Activated B cell treated with CpG ODN at 0.5 μM for 24 hours (primary cell): ENCODE data around the gene SKI. TPM values are rescaled to one million over a fixed set of nuclear protein-coding genes. Genes with fewer than 3 reads are reported as not detected.

Source experiments
- ATAC-seq: fragments of 200-7000 bp; cut with Tn5 transposase; one replicate; pipeline ENCODE4 v1.10.0; 2021; ENCODE audit warnings: low read depth, mild to moderate bottlenecking, moderate library complexity
- CTCF ChIA-PET: fragments of 350-600 bp; sonication (Branson Sonifier 250); formaldehyde crosslinking; loops from one replicate; lab custom pipeline; 2021; ENCODE audit warnings: antibody characterized with exemption; lab: Charles Lee
- POLR2A ChIA-PET: fragments of 350-600 bp; sonication (Branson Sonifier 250); formaldehyde crosslinking; loops from one replicate; lab custom pipeline; 2021; ENCODE audit warnings: antibody characterized with exemption; lab: Charles Lee
- DNase-seq: peaks from one replicate; pipeline ENCODE4 v3.0.0; 2022
- H3K27ac Mint-ChIP-seq: one replicate; pipeline ENCODE4 v1.8.0; 2020; ENCODE audit warnings: mixed read lengths
- H3K27me3 Mint-ChIP-seq: one replicate; pipeline ENCODE4 v1.8.0; 2021; ENCODE audit warnings: mixed read lengths
- H3K36me3 Mint-ChIP-seq: one replicate; pipeline ENCODE4 v1.8.0; 2021; ENCODE audit warnings: low read depth, mixed read lengths
- H3K4me1 Mint-ChIP-seq: one replicate; pipeline ENCODE4 v1.8.0; 2021; ENCODE audit warnings: mixed read lengths
- H3K4me3 Mint-ChIP-seq: one replicate; pipeline ENCODE4 v1.8.0; 2020; ENCODE audit warnings: mild to moderate bottlenecking, mixed read lengths
- H3K9me3 Mint-ChIP-seq: one replicate; pipeline ENCODE4 v1.8.0; 2020; ENCODE audit warnings: mixed read lengths
- intact Hi-C: fragments of 100-400 bp; cut with micrococcal nuclease; formaldehyde crosslinking; loops from one replicate; pipeline ENCODE4 v1.15.1; 2024
- total RNA-seq: library from RNA; stranded (reverse); gene quantifications from 2 replicates; pipeline ENCODE4 v1.2.3, GENCODE V29; 2022
- TF ChIP-seq, protein P1 (sequence below): fragments of 200-600 bp; IDR thresholded peaks from one replicate; pipeline ENCODE4 v1.8.0; 2022; ENCODE audit warnings: antibody characterized with exemption, mild to moderate bottlenecking

Gene SKI
- total RNA-seq, 1 donor from 2014 or later = 37.6 TPM

- ChIA-PET POLR2A (interaction anchor here (0.9 to 2.3 kb wide), 3 partner anchors 9 to 97 kb away, joined by 3 to 9 read pairs (median 4); no protein-coding TSS in a partner anchor), CTCF (no interaction called here)
- no peaks in the 10 kb centered on the region for H3K9me3 Mint-ChIP-seq
- H3K4me1 Mint-ChIP-seq = peaks cover 27% of the 10 kb centered on the region
- H3K36me3 Mint-ChIP-seq = peaks cover 50% of the 10 kb centered on the region
- ATAC-seq (no peak), DNase-seq (no peak)
- no peaks in the 10 kb centered on the region for H3K27me3 Mint-ChIP-seq
- no peak overlapping the region for H3K27ac Mint-ChIP-seq
- TF ChIP-seq, protein P1, sequence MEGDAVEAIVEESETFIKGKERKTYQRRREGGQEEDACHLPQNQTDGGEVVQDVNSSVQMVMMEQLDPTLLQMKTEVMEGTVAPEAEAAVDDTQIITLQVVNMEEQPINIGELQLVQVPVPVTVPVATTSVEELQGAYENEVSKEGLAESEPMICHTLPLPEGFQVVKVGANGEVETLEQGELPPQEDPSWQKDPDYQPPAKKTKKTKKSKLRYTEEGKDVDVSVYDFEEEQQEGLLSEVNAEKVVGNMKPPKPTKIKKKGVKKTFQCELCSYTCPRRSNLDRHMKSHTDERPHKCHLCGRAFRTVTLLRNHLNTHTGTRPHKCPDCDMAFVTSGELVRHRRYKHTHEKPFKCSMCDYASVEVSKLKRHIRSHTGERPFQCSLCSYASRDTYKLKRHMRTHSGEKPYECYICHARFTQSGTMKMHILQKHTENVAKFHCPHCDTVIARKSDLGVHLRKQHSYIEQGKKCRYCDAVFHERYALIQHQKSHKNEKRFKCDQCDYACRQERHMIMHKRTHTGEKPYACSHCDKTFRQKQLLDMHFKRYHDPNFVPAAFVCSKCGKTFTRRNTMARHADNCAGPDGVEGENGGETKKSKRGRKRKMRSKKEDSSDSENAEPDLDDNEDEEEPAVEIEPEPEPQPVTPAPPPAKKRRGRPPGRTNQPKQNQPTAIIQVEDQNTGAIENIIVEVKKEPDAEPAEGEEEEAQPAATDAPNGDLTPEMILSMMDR = no peak
- no peak overlapping the region for H3K4me3 Mint-ChIP-seq
- intact Hi-C loops = no loop called here
These were observed 78.2 kb downstream of the SKI start for GRCh38 chr1:2306151-2306978.

- Mint-ChIP-seq H3K4me3 (no peak overlapping the region), H3K4me1 (peaks cover 27% of the 10 kb centered on the region), H3K27ac (no peak overlapping the region), H3K36me3 (peaks cover 50% of the 10 kb centered on the region), H3K27me3 (no peaks in the 10 kb centered on the region), H3K9me3 (no peaks in the 10 kb centered on the region)
- CTCF ChIA-PET = no interaction called here
- TF ChIP-seq, protein P1 = no peak
- intact Hi-C loops = no loop called here
- DNase-seq (no peak), ATAC-seq (no peak)
- POLR2A ChIA-PET = interaction anchor here (0.9 to 2.3 kb wide), 3 partner anchors 8 to 97 kb away, joined by 3 to 9 read pairs (median 4); no protein-coding TSS in a partner anchor
These were observed 79.0 kb downstream of the SKI start for GRCh38 chr1:2307064-2307605.

DNA sequence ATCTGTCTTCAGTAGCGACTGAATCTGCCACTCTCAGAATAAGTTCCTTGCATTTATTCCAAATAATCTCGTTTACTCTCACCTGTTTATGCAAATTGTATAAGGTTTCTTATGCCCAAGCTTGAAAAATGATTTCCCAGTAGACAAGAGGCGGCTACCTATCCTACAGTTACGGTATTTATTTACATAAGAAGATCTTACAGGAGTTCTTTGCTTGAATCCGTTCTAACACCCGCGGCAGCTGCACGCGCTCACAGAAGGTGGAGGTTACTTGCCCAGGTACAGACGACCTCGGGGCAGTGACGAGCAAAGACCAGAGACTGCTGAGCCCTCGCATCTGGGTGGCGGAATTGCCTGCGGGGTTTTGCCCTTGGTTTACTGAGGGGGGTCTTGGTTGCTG is 79.9 kb downstream of the SKI start:
- ATAC-seq = no peak
- peaks cover 27% of the 10 kb centered on the region for H3K4me1 Mint-ChIP-seq
- ChIA-PET POLR2A (interaction anchor here (2.3 kb wide), 1 partner anchor 79 kb away, joined by 9 read pairs; no protein-coding TSS in a partner anchor), CTCF (no interaction called here)
- peaks cover 50% of the 10 kb centered on the region for H3K36me3 Mint-ChIP-seq
- intact Hi-C loops = no loop called here
- TF ChIP-seq, protein P1 = no peak
- H3K4me3 Mint-ChIP-seq = no peak overlapping the region
- no peak for DNase-seq
- H3K9me3 Mint-ChIP-seq = no peaks in the 10 kb centered on the region
- H3K27me3 Mint-ChIP-seq = no peaks in the 10 kb centered on the region
- peak overlapping the region; percentile 8 for H3K27ac Mint-ChIP-seq

DNA sequence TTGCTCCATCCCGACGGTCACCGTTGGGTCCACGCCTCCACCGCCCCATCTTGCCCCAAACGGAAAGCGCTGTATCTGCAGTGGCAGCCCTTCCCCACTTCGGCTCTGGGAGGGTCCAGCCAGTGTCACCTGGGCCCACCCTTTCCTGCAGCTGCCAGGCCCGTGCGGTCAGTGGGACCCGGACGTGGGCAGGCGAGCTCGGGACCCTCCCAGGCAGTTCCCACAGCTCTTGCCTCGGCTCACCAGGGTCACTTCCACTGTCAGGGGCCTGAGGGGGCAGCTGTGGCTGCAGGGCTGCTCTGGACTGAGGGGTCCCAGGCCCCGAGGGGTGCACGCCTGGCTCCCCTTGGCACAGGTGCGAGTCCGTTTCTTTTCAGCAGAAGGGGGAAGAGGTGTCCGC is 80.7 kb downstream of the SKI start:
- ChIA-PET CTCF (no interaction called here), POLR2A (no interaction called here)
- ATAC-seq (no peak), DNase-seq (no peak)
- H3K4me3 Mint-ChIP-seq = no peak overlapping the region
- H3K27ac Mint-ChIP-seq = no peak overlapping the region
- H3K36me3 Mint-ChIP-seq = peaks cover 42% of the 10 kb centered on the region
- TF ChIP-seq, protein P1 = no peak
- intact Hi-C loops = no loop called here
- no peaks in the 10 kb centered on the region for H3K27me3 Mint-ChIP-seq
- H3K4me1 Mint-ChIP-seq = peaks cover 35% of the 10 kb centered on the region
- no peaks in the 10 kb centered on the region for H3K9me3 Mint-ChIP-seq
